Measurements from ENCODE around the gene PIEZO2.

PIEZO2 gene

GRCh38 chr18:10834128-10834815, 315.1 kb downstream of the PIEZO2 start:
- TF ChIP-seq, protein P1, sequence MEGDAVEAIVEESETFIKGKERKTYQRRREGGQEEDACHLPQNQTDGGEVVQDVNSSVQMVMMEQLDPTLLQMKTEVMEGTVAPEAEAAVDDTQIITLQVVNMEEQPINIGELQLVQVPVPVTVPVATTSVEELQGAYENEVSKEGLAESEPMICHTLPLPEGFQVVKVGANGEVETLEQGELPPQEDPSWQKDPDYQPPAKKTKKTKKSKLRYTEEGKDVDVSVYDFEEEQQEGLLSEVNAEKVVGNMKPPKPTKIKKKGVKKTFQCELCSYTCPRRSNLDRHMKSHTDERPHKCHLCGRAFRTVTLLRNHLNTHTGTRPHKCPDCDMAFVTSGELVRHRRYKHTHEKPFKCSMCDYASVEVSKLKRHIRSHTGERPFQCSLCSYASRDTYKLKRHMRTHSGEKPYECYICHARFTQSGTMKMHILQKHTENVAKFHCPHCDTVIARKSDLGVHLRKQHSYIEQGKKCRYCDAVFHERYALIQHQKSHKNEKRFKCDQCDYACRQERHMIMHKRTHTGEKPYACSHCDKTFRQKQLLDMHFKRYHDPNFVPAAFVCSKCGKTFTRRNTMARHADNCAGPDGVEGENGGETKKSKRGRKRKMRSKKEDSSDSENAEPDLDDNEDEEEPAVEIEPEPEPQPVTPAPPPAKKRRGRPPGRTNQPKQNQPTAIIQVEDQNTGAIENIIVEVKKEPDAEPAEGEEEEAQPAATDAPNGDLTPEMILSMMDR (conservative IDR thresholded peaks at IDR 0.05; ENCODE audit: low read depth), result no peak
- H3K27ac ChIP-seq, result no peak overlapping the region
- ChIA-PET CTCF (interaction anchor here (0.7 kb wide), 1 partner anchor 18 kb away, joined by 3 read pairs; no protein-coding TSS in a partner anchor), POLR2A (ENCODE audit: low non-redundant PET) (no interaction called here)
- DNase-seq (ENCODE audit: low spot score), result no peak

- POLR2A ChIA-PET (ENCODE audit: low non-redundant PET), result no interaction called here
- CTCF ChIA-PET, result no interaction called here
- TF ChIP-seq, protein P1 (conservative IDR thresholded peaks at IDR 0.05; ENCODE audit: low read depth), result no peak
These were observed 315.7 kb downstream of the PIEZO2 start for GRCh38 chr18:10833656-10834055.

DNA sequence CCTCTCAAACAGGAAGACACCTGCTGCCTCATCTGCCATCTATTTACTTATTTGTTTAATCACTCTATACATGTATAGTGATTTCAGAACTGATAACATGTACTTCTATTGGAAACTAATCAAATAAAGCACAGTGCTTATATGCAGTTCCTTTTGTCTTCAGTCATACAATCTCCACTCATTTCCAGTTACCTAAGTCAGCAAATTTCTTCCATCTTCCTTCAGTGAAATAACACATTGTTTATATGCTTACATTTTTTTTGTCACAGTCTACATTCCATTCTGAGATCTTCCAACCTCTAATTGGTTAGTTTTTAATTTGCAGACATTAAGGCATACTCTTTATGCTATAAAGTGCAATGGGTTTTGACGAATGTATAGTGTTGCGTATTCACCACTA, 323.0 kb downstream of the PIEZO2 start:
- TF ChIP-seq, protein P1 (conservative IDR thresholded peaks at IDR 0.05; ENCODE audit: low read depth), result no peak
- no peak for DNase-seq (ENCODE audit: low spot score)
- H3K27ac ChIP-seq, result no peak overlapping the region
- ChIA-PET POLR2A (ENCODE audit: low non-redundant PET) (no interaction called here), CTCF (no interaction called here)

More at GRCh38 chr18:10833656-10834055, 315.7 kb downstream of the PIEZO2 start:
- no peak overlapping the region for H3K27ac ChIP-seq
- no peak for DNase-seq (ENCODE audit: low spot score)

- H3K27ac ChIP-seq, result no peak overlapping the region
- CTCF ChIA-PET, result interaction anchor here (0.8 kb wide), 1 partner anchor 103 kb away, joined by 3 read pairs; no protein-coding TSS in a partner anchor
- POLR2A ChIA-PET (ENCODE audit: low non-redundant PET), result no interaction called here
- no peak for DNase-seq (ENCODE audit: low spot score)
- TF ChIP-seq, protein P1 (conservative IDR thresholded peaks at IDR 0.05; ENCODE audit: low read depth), result no peak
These were observed 326.9 kb downstream of the PIEZO2 start for GRCh38 chr18:10822456-10822855.

- TF ChIP-seq, protein P1 (conservative IDR thresholded peaks at IDR 0.05; ENCODE audit: low read depth), result no peak
- POLR2A ChIA-PET (ENCODE audit: low non-redundant PET), result interaction anchor here (0.6 kb wide), 1 partner anchor 274 kb away, joined by 3 read pairs; no protein-coding TSS in a partner anchor
- DNase-seq (ENCODE audit: low spot score), result no peak
- CTCF ChIA-PET, result interaction anchor here (0.7 to 0.9 kb wide), 2 partner anchors 220 to 350 kb away, joined by 3 to 6 read pairs; no protein-coding TSS in a partner anchor
- H3K27ac ChIP-seq, result no peak overlapping the region
These were observed 328.7 kb downstream of the PIEZO2 start for GRCh38 chr18:10820681-10821080.

DNA sequence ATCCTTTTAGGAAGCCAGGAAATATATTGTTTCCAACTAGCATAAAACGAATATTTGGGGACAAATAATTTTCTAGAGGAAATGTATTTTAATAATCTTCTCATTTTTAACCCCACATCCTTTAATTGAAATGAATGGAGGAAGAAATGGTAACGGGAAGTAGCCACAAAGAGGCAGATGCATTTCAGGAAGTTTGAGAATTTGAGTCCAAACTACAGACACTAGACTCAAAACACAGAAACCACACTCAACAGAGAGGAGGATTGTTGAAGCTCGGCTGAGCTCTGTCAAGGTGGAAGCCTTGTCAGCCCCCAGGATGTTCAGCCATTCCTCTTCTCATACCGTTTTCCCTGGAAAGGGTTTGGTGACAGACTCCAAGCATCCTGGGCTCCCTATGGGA, 335.0 kb downstream of the PIEZO2 start:
- no peak overlapping the region for H3K27ac ChIP-seq
- TF ChIP-seq, protein P1 (conservative IDR thresholded peaks at IDR 0.05; ENCODE audit: low read depth), result no peak
- DNase-seq (ENCODE audit: low spot score), result no peak
- ChIA-PET POLR2A (ENCODE audit: low non-redundant PET) (no interaction called here), CTCF (no interaction called here)
